Left lung (tissue), 10 donors: ENCODE measurements around the gene MEGF8. TPM values are rescaled to one million over a fixed set of nuclear protein-coding genes. Genes with fewer than 3 reads are reported as not detected.

Experiments used
- ATAC-seq: fragments of 200-7000 bp; cut with Tn5 transposase; one replicate; pipeline ENCODE4 v1.9.1; 2020; ENCODE audit warnings: moderate library complexity
- DNase-seq, 4 donors: peaks; one replicate each; pipeline ENCODE4 v3.0.0-alpha.2; 2013 to 2020
- H3K27ac ChIP-seq, 2 donors: fragments of 200-600 bp; sonication (generic) in 1 of 2; one replicate each; pipeline versions ENCODE4 v1.5.0 to v1.8.0; 2020 to 2021
- H3K27me3 ChIP-seq, 2 donors: fragments of 200-600 bp; sonication (generic) in 1 of 2; one replicate each; pipeline versions ENCODE4 v1.5.0 to v1.8.0; 2020 to 2021
- H3K36me3 ChIP-seq, 2 donors: fragments of 200-600 bp; sonication (generic) in 1 of 2; one replicate each; pipeline versions ENCODE4 v1.5.0 to v1.8.0; 2020 to 2021
- H3K4me1 ChIP-seq, 2 donors: fragments of 200-600 bp; one replicate each; pipeline ENCODE4 v1.8.0; 2021
- H3K4me3 ChIP-seq, 2 donors: fragments of 200-600 bp; sonication (generic) in 1 of 2; one replicate each; pipeline versions ENCODE4 v1.5.0 to v1.8.0; 2020 to 2021; ENCODE audit warnings: mild to moderate bottlenecking in 1 of 2
- H3K9me3 ChIP-seq, 2 donors: fragments of 200-600 bp; sonication (generic) in 1 of 2; one replicate each; pipeline versions ENCODE4 v1.5.0 to v1.8.0; 2020 to 2021
- intact Hi-C, 2 donors: fragments of 100-400 bp; cut with DNase I; formaldehyde crosslinking; loops; one replicate each; pipeline versions ENCODE4 v1.11.2 to v1.14.2; 2022
- polyA plus RNA-seq, 6 donors: library from polyadenylated mRNA; unstranded; fragments of 120-200 nt; gene quantifications; one replicate each; pipeline ENCODE4 v1.2.1, GENCODE V29; 2013; ENCODE audit not compliant: insufficient read length in 6 of 6
- total RNA-seq, 2 donors: library from RNA; stranded (reverse); fragmentation: NEBNext Ultra II Directional; extraction: Animal tissue kit (Norgen Biotek cat#: 25700); gene quantifications; one replicate each; pipeline ENCODE4 v1.2.1, GENCODE V29; 2021
- TF ChIP-seq, protein P1 (sequence below), 2 donors: fragments of 200-600 bp; sonication (generic) in 1 of 2; IDR thresholded peaks; one replicate each; pipeline versions ENCODE4 v1.5.0 to v1.8.0; 2021; ENCODE audit warnings: antibody characterized with exemption in 2 of 2
- donor health status: DM: no; HTN: yes; CAD: no.
- donor health status: DM: no; HTN: no; CAD: no.

Gene MEGF8
- total and polyA plus RNA-seq, 8 donors = 15.7 to 38.9 (median 34.8) TPM

DNA sequence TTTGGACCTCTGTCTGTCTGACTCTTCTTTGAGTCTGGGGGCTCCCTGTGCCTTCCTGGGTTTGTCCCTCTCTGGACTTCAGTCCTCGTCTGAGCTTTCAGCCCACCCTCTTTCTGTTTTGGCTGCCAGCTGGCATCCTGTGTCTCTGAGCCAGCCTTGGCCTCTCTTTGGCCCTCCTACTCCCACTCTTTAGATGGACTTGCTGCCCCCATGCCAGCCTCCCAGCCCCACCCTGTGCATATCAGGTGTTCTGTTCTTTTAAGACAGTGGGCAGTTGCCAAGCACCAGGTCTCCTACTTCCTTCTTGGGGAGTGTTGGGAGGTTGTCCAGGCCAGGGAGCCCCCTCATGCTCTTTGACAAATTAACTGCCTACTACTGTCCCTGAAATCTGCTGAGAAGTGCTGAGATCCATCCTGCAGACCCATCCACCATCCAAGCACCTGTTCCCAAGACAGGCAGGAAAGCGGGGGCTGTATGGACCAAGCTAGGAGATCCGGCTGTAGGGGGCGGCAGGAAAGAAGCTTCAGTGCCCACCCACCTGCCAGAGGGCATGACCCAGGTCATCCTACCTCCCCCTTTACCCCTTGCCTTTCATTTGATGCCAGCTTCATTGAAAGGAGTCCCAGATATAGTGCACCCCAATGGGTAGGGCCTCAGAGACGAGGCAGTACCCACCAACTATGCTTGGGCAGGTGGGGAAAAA lies 46.8 kb upstream of the MEGF8 start:
- H3K36me3 ChIP-seq = peaks cover 0 to 23% of the 10 kb centered on the region in 2 donors
- peak overlapping the region; percentile 89 to 94 for H3K27ac ChIP-seq
- no peak overlapping the region for H3K4me3 ChIP-seq
- no peaks in the 10 kb centered on the region for H3K27me3 ChIP-seq
- ATAC-seq (no peak), DNase-seq (no peak)
- no peaks in the 10 kb centered on the region for H3K9me3 ChIP-seq
- TF ChIP-seq, protein P1, sequence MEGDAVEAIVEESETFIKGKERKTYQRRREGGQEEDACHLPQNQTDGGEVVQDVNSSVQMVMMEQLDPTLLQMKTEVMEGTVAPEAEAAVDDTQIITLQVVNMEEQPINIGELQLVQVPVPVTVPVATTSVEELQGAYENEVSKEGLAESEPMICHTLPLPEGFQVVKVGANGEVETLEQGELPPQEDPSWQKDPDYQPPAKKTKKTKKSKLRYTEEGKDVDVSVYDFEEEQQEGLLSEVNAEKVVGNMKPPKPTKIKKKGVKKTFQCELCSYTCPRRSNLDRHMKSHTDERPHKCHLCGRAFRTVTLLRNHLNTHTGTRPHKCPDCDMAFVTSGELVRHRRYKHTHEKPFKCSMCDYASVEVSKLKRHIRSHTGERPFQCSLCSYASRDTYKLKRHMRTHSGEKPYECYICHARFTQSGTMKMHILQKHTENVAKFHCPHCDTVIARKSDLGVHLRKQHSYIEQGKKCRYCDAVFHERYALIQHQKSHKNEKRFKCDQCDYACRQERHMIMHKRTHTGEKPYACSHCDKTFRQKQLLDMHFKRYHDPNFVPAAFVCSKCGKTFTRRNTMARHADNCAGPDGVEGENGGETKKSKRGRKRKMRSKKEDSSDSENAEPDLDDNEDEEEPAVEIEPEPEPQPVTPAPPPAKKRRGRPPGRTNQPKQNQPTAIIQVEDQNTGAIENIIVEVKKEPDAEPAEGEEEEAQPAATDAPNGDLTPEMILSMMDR (IDR thresholded peaks at IDR 0.05) = no peak
- intact Hi-C loops = no loop called here
- H3K4me1 ChIP-seq = peaks cover 60 to 83% of the 10 kb centered on the region in 2 donors

DNA sequence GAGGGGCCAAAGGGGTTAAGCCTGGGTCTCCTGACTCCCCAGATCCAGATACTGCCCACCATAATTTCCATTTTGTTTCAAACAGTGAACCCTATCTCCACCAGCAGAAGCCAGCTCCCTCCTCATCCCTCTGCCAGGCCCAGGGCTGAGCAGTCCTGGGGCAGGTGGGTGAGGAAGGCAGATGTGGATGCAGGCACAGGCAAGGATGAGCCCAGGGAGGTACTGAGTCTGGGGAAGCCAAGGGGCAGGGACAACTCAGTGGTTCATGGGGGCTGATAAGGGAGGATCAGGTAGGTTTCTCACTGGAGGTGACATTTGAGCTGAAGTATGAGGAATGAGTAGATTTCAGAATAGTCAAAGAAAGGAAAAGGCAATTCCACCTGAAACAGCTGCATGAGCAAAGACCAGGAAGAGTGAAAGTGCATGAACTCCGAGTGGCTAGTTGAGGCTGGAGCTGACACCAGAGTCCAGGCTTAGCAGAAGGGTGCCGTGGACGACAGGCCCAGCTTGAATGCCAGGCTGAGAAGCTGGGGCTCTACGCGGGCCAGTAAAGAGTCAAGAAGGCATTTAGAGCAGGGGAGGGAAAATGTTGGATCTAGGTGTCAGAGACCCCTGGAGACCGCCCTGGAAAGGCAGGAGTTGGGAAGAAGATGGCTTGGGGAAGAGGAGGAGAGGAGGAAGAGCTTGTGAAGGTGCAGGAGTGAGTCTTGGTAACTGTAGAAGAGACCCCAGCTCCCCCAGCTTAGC lies 46.1 kb upstream of the MEGF8 start:
- H3K27ac ChIP-seq = peak overlapping the region; percentile 89 to 94
- TF ChIP-seq, protein P1 (IDR thresholded peaks at IDR 0.05) = no peak
- H3K4me3 ChIP-seq = peak overlapping the region; percentile 75 to 76
- no peak for DNase-seq
- H3K4me1 ChIP-seq = peaks cover 60 to 83% of the 10 kb centered on the region in 2 donors
- no peak for ATAC-seq
- no peaks in the 10 kb centered on the region for H3K27me3 ChIP-seq
- H3K9me3 ChIP-seq = no peaks in the 10 kb centered on the region
- peaks cover 0 to 15% of the 10 kb centered on the region in 2 donors for H3K36me3 ChIP-seq
- intact Hi-C loops = no loop called here

DNA sequence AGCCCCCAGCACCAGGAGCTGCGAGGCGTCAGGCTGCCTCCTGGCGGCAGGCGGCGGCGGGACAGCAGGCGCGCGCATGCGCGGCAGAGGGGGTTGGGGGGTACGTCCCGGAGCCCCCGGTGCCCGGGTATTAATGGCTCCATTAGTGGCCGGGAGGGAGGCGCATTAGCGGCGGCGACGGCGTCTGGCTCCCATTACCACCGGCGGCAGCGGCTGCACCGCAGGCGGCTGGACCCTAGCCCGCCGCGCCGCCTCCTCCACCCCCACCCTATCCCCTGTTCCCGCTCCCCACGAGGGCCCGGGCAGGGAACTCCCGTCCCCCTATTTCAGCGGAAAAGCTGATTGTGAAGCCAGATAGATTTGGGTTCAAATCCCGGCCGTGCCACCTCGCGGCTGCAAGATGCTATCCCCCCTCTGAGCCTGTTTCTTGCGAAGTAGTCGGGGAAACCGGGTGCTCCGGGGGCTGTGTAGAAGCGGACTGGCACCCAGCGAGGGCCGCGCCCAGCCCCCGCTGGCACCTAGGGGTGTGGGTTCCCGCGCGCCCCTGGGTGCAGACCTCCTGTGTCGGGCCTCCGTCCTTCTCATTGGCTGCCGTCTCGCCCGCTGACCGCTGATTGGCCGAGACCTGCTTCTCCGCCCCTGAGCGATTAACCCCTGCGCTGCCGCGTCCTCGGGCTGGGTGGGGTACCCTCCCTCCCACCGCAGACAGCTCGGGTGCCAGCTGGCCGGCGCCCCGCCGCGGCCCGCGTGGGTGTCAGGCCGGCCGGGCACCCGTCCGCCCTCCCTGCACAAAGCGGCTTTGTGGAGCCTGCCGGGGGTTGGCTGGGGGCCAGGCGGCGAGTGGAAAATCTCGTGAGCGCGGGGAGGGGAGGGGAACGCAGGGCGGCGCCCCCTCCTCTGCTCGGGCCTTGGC lies 45.3 kb upstream of the MEGF8 start:
- intact Hi-C loops = no loop called here
- peaks cover 57 to 82% of the 10 kb centered on the region in 2 donors for H3K4me1 ChIP-seq

DNA sequence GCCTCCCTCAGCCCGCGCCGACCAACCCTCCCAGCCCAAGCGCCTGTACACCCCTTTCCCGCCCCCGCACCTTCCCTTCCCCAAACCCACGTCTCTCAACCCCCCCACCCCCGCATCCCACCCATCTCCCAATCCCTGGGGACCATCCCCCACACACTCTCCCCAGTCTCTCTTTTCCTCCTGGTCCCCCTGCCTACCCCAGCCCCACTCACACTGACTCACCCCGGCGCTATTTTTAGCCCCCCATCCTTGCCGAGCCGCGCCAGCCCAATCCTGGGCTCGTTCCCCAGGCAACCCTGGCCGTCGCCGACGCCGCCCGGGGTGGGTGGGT lies 44.7 kb upstream of the MEGF8 start:
- Histone ChIP-seq H3K27ac (peak overlapping the region; percentile 89 to 94), H3K4me1 (peaks cover 61 to 82% of the 10 kb centered on the region in 2 donors), H3K9me3 (no peaks in the 10 kb centered on the region), H3K36me3 (peaks cover 0 to under 1% of the 10 kb centered on the region in 2 donors), H3K4me3 (peak overlapping the region; percentile 75 to 76), H3K27me3 (no peaks in the 10 kb centered on the region)
- ATAC-seq (peak; percentile 6), DNase-seq (peak in 1 of 4 donors; percentile 59)
- intact Hi-C loops = no loop called here
- TF ChIP-seq, protein P1 (IDR thresholded peaks at IDR 0.05) = no peak

More for the DNA sequence above, 45.3 kb upstream of the MEGF8 start:
- peak overlapping the region; percentile 89 to 94 for H3K27ac ChIP-seq
- H3K9me3 ChIP-seq = no peaks in the 10 kb centered on the region
- peaks cover 0 to 7% of the 10 kb centered on the region in 2 donors for H3K36me3 ChIP-seq
- H3K27me3 ChIP-seq = no peaks in the 10 kb centered on the region
- DNase-seq (peak; percentile 83 to 93 (median 90)), ATAC-seq (peak; percentile 62)
- peak overlapping the region; percentile 75 to 76 for H3K4me3 ChIP-seq
- TF ChIP-seq, protein P1 (IDR thresholded peaks at IDR 0.05) = peak; percentile 73 to 88
